Non-pigmented ciliary epithelial cell (primary cell): Measurements from ENCODE around the gene IAH1.

ENCODE experiments used
- DNase-seq: peaks from one replicate; pipeline ENCODE4 v3.0.0-alpha.2; 2010; ENCODE audit warnings: low read depth

Gene IAH1

DNA sequence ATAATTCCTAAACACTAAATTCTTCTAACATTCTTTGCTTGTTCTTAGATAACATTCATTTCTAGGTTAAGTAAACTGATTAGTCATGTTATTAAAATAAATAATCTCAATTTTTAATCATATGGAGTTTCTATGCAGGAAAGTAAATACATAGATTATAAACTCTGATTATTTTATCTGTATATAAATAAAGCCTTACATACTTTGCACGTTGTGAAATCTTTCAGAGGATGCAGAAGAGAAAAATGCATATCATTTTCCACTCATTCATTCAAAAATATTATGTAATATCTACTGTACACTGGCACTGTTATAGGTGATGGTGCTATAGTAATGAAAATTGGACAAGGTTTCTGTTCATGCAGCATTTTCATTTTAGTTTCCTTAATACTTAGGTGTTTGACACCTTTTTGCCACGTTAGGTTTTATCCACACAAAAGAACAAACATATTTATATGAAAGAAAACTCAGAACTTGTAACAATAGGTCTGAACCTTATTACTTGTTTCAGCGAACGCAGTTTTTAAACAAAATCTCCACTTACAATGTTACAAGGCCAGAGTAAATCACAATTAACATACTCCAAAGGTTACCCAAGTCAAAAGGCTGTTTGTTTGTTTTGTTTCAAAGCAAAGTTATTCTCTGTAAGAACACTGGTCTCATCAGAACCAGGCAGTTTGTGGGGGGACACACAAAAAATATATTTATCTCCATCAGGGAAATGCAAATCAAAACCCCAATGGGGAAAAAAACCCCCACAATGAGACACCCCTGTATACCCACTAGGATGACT lies 53.8 kb downstream of the IAH1 start:
- no peak for DNase-seq

DNA sequence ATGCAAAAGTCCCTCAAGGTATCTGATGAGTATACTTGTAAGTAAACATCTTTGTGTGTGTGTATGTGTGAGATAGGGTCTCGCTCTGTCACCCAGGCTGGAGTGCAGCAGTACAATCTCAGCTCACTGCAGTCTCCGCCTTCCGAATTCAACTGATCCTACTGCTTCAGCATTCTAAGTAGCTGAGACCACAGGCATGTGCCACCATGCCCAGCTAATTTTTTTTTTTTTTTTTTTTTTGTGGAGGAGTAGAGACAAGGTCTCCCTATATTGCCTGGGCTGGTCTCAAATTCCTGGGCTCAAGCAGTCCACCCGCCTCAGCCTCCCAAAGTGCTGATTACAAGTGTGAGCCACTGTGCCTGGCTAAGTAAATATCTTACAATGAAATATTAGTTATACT lies 58.1 kb downstream of the IAH1 start:
- DNase-seq = no peak

GRCh38 chr2:9533663-9534062 lies 59.3 kb downstream of the IAH1 start:
- no peak for DNase-seq

GRCh38 chr2:9535177-9535576 lies 60.8 kb downstream of the IAH1 start:
- DNase-seq = no peak

- DNase-seq = no peak
These were observed 62.2 kb downstream of the IAH1 start for GRCh38 chr2:9536504-9536903.

DNA sequence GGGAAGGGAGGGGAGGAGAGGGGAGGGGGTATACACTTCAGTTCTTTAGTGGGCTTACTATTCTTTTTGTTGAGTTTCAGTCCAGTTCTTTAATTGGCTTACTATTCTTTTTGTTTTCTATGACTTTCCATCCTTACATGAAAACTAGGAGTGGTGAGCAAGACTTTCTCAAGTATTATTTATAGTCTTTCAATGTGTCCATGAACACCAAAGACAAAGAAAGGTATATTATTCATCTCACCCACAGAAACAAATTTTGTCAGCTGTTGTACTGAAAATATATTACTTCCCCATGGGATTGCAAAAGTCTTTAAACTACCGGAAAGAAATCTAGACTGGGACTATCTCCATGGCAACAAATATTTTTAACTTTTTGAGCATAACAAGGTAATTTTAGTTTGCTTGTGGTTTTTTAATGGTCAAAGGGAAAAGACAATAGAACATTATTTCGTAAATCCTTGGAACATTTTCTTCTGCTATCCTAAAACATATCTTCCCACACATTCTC lies 63.7 kb downstream of the IAH1 start:
- peak; percentile 54 for DNase-seq
